Endothelial cell of umbilical vein (primary cell): Measurements from ENCODE around the gene PHACTR1. TPM values are rescaled to one million over a fixed set of nuclear protein-coding genes. Genes with fewer than 3 reads are reported as not detected.

Experiments
- BruUV-seq: library from RNA; stranded (reverse); fragments of 400-500 nt; replicated peaks from 2 replicates; lab custom pipeline; 2021; lab: Mats Ljungman, UMichigan
- CTCF ChIA-PET: fragments of 300-600, 350-600 bp; sonication (Branson Sonifier 250); formaldehyde crosslinking; loops from one replicate; lab custom pipeline; 2021; ENCODE audit warnings: antibody characterized with exemption, inconsistent platforms; lab: Charles Lee
- POLR2A ChIA-PET: fragments of 300-600, 350-600 bp; sonication (Branson Sonifier 250); formaldehyde crosslinking; loops from one replicate; lab custom pipeline; 2021; ENCODE audit warnings: antibody characterized with exemption, inconsistent platforms; lab: Charles Lee
- DNase-seq: peaks from one replicate; pipeline ENCODE4 v3.0.0-alpha.2; 2011; ENCODE audit warnings: low read depth, low spot score
- FAIRE-seq: peaks from 2 replicates; lab custom pipeline; 2011; peaks lifted over from hg19 to GRCh38; lab: Jason Lieb, UNC
- H2AFZ ChIP-seq: 2 replicates; pipeline ENCODE4 v1.6.0; 2012; ENCODE audit warnings: low read depth, low read length, control low read depth, inconsistent platforms
- H3K27ac ChIP-seq: 2 replicates; pipeline ENCODE4 v1.5.1; 2011; ENCODE audit warnings: low read depth, mild to moderate bottlenecking, control low read depth, low read length, moderate library complexity; ENCODE audit not compliant: insufficient read depth
- H3K27me3 ChIP-seq, 2 experiments: 2 replicates each; pipeline versions ENCODE4 v1.6.0 to v1.6.1; 2011; ENCODE audit warnings: low read length in 2 of 2, mixed read lengths in 1 of 2; ENCODE audit not compliant: control insufficient read depth in 2 of 2, insufficient read depth in 2 of 2
- H3K36me3 ChIP-seq, 2 experiments: 2 replicates in 1 of 2; 3 replicates in 1 of 2; pipeline ENCODE4 v1.5.1; 2011; ENCODE audit warnings: low read length in 2 of 2, mild to moderate bottlenecking in 1 of 2, moderate library complexity in 1 of 2; ENCODE audit not compliant: control insufficient read depth in 2 of 2, insufficient read depth in 2 of 2; ENCODE audit errors: extremely low read depth in 1 of 2
- H3K4me1 ChIP-seq: 3 replicates; pipeline ENCODE4 v1.5.1; 2011; ENCODE audit warnings: mild to moderate bottlenecking, low read length; ENCODE audit not compliant: control insufficient read depth, insufficient read depth; ENCODE audit errors: extremely low read depth
- H3K4me2 ChIP-seq: 2 replicates; pipeline ENCODE4 v1.6.1; 2011; ENCODE audit warnings: low read length, control low read depth, mixed read lengths; ENCODE audit not compliant: insufficient read depth
- H3K4me3 ChIP-seq, 3 experiments: fragments of 200-600 bp in 1 of 3; sonication (generic), shearing (Covaris generic) in 1 of 3; replicated peaks in 1 of 3; 2 replicates each; pipeline ENCODE4 v1.5.1; 2011 to 2016; ENCODE audit warnings: control low read depth in 3 of 3, low read length in 3 of 3, mild to moderate bottlenecking in 2 of 3, inconsistent platforms in 1 of 3, low read depth in 1 of 3, moderate library complexity in 1 of 3; ENCODE audit not compliant: insufficient read depth in 1 of 3
- H3K79me2 ChIP-seq: 2 replicates; pipeline ENCODE4 v1.6.0; 2012; ENCODE audit warnings: low read length, inconsistent platforms; ENCODE audit not compliant: control insufficient read depth, insufficient read depth
- H3K9ac ChIP-seq: replicated peaks from 2 replicates; pipeline ENCODE3; 2011; ENCODE audit warnings: low read length, control low read depth; ENCODE audit not compliant: insufficient read depth; ENCODE audit errors: extremely low read depth
- H3K9me1 ChIP-seq: replicated peaks from 3 replicates; pipeline ENCODE4 v1.6.0; 2011; ENCODE audit warnings: mild to moderate bottlenecking, low read length; ENCODE audit not compliant: control insufficient read depth, insufficient read depth; ENCODE audit errors: extremely low read depth
- H3K9me3 ChIP-seq: replicated peaks from 2 replicates; pipeline ENCODE4 v1.5.1; 2012; ENCODE audit warnings: low read length, inconsistent platforms; ENCODE audit not compliant: control insufficient read depth, insufficient read depth
- H4K20me1 ChIP-seq: replicated peaks from 2 replicates; pipeline ENCODE3; 2011; ENCODE audit warnings: mild to moderate bottlenecking, low read length; ENCODE audit not compliant: control insufficient read depth, insufficient read depth; ENCODE audit errors: extremely low read depth
- EZH2 ChIP-seq: IDR thresholded peaks from 2 replicates; pipeline ENCODE4 v1.6.1; 2012; ENCODE audit warnings: borderline replicate concordance, low read depth, mild to moderate bottlenecking, moderate library complexity, low read length, inconsistent platforms; ENCODE audit not compliant: severe bottlenecking
- MAX ChIP-seq: IDR thresholded peaks from 2 replicates; pipeline ENCODE4 v1.6.1; 2011; ENCODE audit not compliant: insufficient read depth, insufficient read length
- dilution Hi-C: fragments of 300-500 bp; cut with MboI; formaldehyde crosslinking; loops from one replicate; pipeline ENCODE4 v1.15.0; 2019; ENCODE audit warnings: low sequenced_read_pairs; ENCODE audit not compliant: extremely low pct_ligation_motif_present
- intact Hi-C: fragments of 100-400 bp; cut with micrococcal nuclease; formaldehyde crosslinking; loops from one replicate; pipeline ENCODE4 v1.10.0; 2022
- polyA plus RNA-seq, 4 experiments: library from polyadenylated mRNA; depleted of rRNA in 3 of 4; stranded (reverse) in 3 of 4; unstranded in 1 of 4; fragments of >200 nt; gene quantifications; 2 replicates each; pipeline versions ENCODE4 v1.2.1 to v1.2.3, GENCODE V29; 2011 to 2012; ENCODE audit warnings: missing spikeins in 1 of 4
- total RNA-seq: library from RNA; stranded (reverse); gene quantifications from 2 replicates; pipeline ENCODE4 v1.2.3, GENCODE V29; 2021

PHACTR1 gene
- total and polyA plus RNA-seq, 2 donors (not counting 3 experiments of a cell fraction or from before 2014, with no cell fraction given) = 2.4 to 23.2 TPM

- BruUV-seq = no TSS peak
- no peak overlapping the region for H2AFZ ChIP-seq
- TF ChIP-seq MAX = no peak
- TF ChIP-seq EZH2 = no peak
- no peak for DNase-seq
- H3K27me3 ChIP-seq = peaks cover 3 to 4% of the 10 kb centered on the region in 2 experiments
- no peaks in the 10 kb centered on the region for H3K4me1 ChIP-seq
- H3K9ac ChIP-seq = no peak overlapping the region
- H3K4me2 ChIP-seq = no peak overlapping the region
- no peaks in the 10 kb centered on the region for H3K36me3 ChIP-seq
- H3K79me2 ChIP-seq = no peaks in the 10 kb centered on the region
- H3K9me3 ChIP-seq = no peaks in the 10 kb centered on the region
- no peak overlapping the region for H3K27ac ChIP-seq
- no peak for FAIRE-seq
- H3K4me3 ChIP-seq = no peak overlapping the region
- ChIA-PET CTCF (no interaction called here), POLR2A (no interaction called here)
- dilution Hi-C loops = no loop called here
- no peaks in the 10 kb centered on the region for H4K20me1 ChIP-seq
- H3K9me1 ChIP-seq = no peaks in the 10 kb centered on the region
- intact Hi-C loops = no loop called here
Measured at GRCh38 chr6:12679341-12679740, 37.2 kb upstream of the PHACTR1 start.

- Histone ChIP-seq H4K20me1 (no peaks in the 10 kb centered on the region), H3K36me3 (no peaks in the 10 kb centered on the region), H3K4me1 (no peaks in the 10 kb centered on the region), H3K4me3 (no peak overlapping the region), H3K4me2 (no peak overlapping the region), H3K9me3 (no peaks in the 10 kb centered on the region), H3K9me1 (no peaks in the 10 kb centered on the region), H3K27ac (no peak overlapping the region), H3K27me3 (peaks cover 8 to 18% of the 10 kb centered on the region in 2 experiments), H2AFZ (no peak overlapping the region), H3K9ac (no peak overlapping the region), H3K79me2 (no peaks in the 10 kb centered on the region)
- CTCF ChIA-PET = no interaction called here
- intact Hi-C loops (no loop called here), dilution Hi-C loops (no loop called here)
- FAIRE-seq (no peak), DNase-seq (no peak)
- POLR2A ChIA-PET = no interaction called here
- no peak for TF ChIP-seq EZH2
- BruUV-seq = no TSS peak
Measured at GRCh38 chr6:12693122-12693521, 23.4 kb upstream of the PHACTR1 start.
